Stomach (tissue), 4 donors: ENCODE results near the gene NUBPL.

Source experiments
- CTCF ChIP-seq, 7 experiments: fragments of 450-650 bp in 4 of 7; fragments of 200-600 bp in 3 of 7; sonication (generic) in 3 of 7; IDR thresholded peaks; one replicate each; pipeline ENCODE4 v1.5.1; 2016 to 2019; ENCODE audit warnings: antibody characterized with exemption in 7 of 7, control low read depth in 2 of 7, mild to moderate bottlenecking in 1 of 7
- POLR2A ChIP-seq, 4 donors: fragments of 450-650 bp; IDR thresholded peaks; one replicate each; pipeline ENCODE4 v1.6.1; 2016; ENCODE audit warnings: antibody characterized with exemption in 4 of 4, control low read depth in 2 of 4, mild to moderate bottlenecking in 1 of 4, moderate library complexity in 1 of 4
- POLR2AphosphoS5 ChIP-seq, 3 donors: sonication (generic); formaldehyde crosslinking; IDR thresholded peaks; one replicate each; pipeline ENCODE4 v1.6.1; 2016; ENCODE audit warnings: antibody characterized with exemption in 3 of 3

DNA sequence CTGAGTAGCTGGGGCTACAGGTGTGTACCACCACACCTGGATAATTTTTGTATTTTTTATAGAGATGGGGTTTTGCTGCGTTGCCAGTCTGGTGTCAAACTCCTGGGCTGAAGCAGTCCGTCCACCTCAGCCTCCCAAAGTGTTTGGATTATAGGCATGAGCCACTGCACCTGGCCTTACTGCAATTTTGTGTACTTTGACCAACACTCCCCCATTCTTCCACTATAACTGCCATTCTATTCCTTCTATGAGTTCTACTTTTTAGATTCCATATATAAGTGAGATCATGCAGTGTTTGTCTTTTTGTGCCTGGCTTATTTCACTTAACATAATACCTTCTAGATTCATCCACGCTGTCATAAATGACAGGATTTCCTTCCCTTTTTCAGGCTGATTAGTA is 199.1 kb downstream of the NUBPL start:
- TF ChIP-seq CTCF (IDR thresholded peaks at IDR 0.05): no peak
- no peak for TF ChIP-seq POLR2A (IDR thresholded peaks at IDR 0.05)
- TF ChIP-seq POLR2AphosphoS5 (IDR thresholded peaks at IDR 0.05): no peak
